ENCODE data around the gene TMPO.
A peak's percentile ranks its signal among the peaks of the same experiment; 100 is the strongest.
"Not testable (repeated sequence)": the region's sequence is repeated elsewhere in the genome, so short reads cannot be mapped to it uniquely, and the experiment has no call there.

Gene TMPO

GRCh38 chr12:98511806-98512205 lies 3.6 kb upstream of the TMPO start:
- not testable (repeated sequence) for DNase-seq

GRCh38 chr12:98513379-98514322 lies 1.7 kb upstream of the TMPO start:
- no peak for DNase-seq

- no peak for DNase-seq
Measured at GRCh38 chr12:98514982-98515286, 456 bp upstream of the TMPO start.

- peak; percentile 74 for DNase-seq
Measured at GRCh38 chr12:98516111-98516873, 902 bp downstream of the TMPO start.

- DNase-seq = no peak
Measured at GRCh38 chr12:98519257-98519907, 4.0 kb downstream of the TMPO start.

- DNase-seq = no peak
Measured at GRCh38 chr12:98530068-98530467, 14.7 kb downstream of the TMPO start.

GRCh38 chr12:98532687-98533304 lies 17.4 kb downstream of the TMPO start:
- no peak for DNase-seq

GRCh38 chr12:98533723-98534251 lies 18.4 kb downstream of the TMPO start:
- no peak for DNase-seq

- DNase-seq = no peak
Measured at GRCh38 chr12:98538031-98538430, 22.6 kb downstream of the TMPO start.

GRCh38 chr12:98543701-98544100 lies 28.3 kb downstream of the TMPO start:
- DNase-seq = no peak

- DNase-seq = no peak
Measured at GRCh38 chr12:98544751-98545150, 29.4 kb downstream of the TMPO start.

- no peak for DNase-seq
Measured at GRCh38 chr12:98549371-98550110, 34.2 kb downstream of the TMPO start.

GRCh38 chr12:98551787-98552186 lies 36.4 kb downstream of the TMPO start:
- no peak for DNase-seq

GRCh38 chr12:98558097-98558496 lies 42.7 kb downstream of the TMPO start:
- not testable (repeated sequence) for DNase-seq

- no peak for DNase-seq
Measured at GRCh38 chr12:98559666-98560065, 44.3 kb downstream of the TMPO start.

GRCh38 chr12:98561846-98562245 lies 46.5 kb downstream of the TMPO start:
- DNase-seq = no peak

- DNase-seq = no peak
Measured at GRCh38 chr12:98572010-98572409, 56.6 kb downstream of the TMPO start.

- no peak for DNase-seq
Measured at GRCh38 chr12:98574110-98574509, 58.7 kb downstream of the TMPO start.

GRCh38 chr12:98575013-98575412 lies 59.6 kb downstream of the TMPO start:
- no peak for DNase-seq

GRCh38 chr12:98576795-98577194 lies 61.4 kb downstream of the TMPO start:
- not testable (repeated sequence) for DNase-seq

- DNase-seq = no peak
Measured at GRCh38 chr12:98578392-98578791, 63.0 kb downstream of the TMPO start.

GRCh38 chr12:98578821-98579220 lies 63.4 kb downstream of the TMPO start:
- no peak for DNase-seq
